Testis (tissue), 3 donors: ENCODE measurements around the gene MRPS27. TPM values are rescaled to one million over a fixed set of nuclear protein-coding genes. Genes with fewer than 3 reads are reported as not detected.
"Not testable (repeated sequence)": the region's sequence is repeated elsewhere in the genome, so short reads cannot be mapped to it uniquely, and the experiment has no call there.

Experiments
- DNase-seq: peaks from one replicate; pipeline ENCODE4 v3.0.0-alpha.2; 2019
- H3K27ac ChIP-seq, 2 donors: fragments of 200-600 bp; sonication (generic); one replicate each; pipeline ENCODE4 v1.5.1; 2019
- H3K27me3 ChIP-seq: fragments of 200-600 bp; sonication (generic); one replicate; pipeline ENCODE4 v1.5.1; 2019
- H3K36me3 ChIP-seq: fragments of 200-600 bp; sonication (generic); one replicate; pipeline ENCODE4 v1.5.1; 2017; ENCODE audit warnings: low read depth; ENCODE audit errors: missing control alignments
- H3K4me1 ChIP-seq: fragments of 200-600 bp; sonication (generic); one replicate; pipeline ENCODE4 v1.5.1; 2019
- H3K4me3 ChIP-seq, 2 donors: fragments of 200-600 bp; sonication (generic); one replicate each; pipeline ENCODE4 v1.5.1; 2017 to 2019
- H3K9me3 ChIP-seq: fragments of 200-600 bp; sonication (generic); one replicate; pipeline ENCODE4 v1.5.1; 2017
- POLR2A ChIP-seq: fragments of 450-650 bp; IDR thresholded peaks from one replicate; pipeline ENCODE4 v1.6.1; 2017; ENCODE audit warnings: antibody characterized with exemption, mild to moderate bottlenecking, moderate library complexity
- WGBS, 2 donors: methylation state at CpG; one replicate each; pipeline ENCODE4 v1.1.5; 2018; 5-methylcytosine and 5-hydroxymethylcytosine counted together
- intact Hi-C: fragments of 100-400 bp; cut with DNase I; formaldehyde crosslinking; loops from one replicate; pipeline ENCODE4 v1.15.1; 2023; ENCODE audit warnings: low total_unique reads
- polyA plus RNA-seq: library from polyadenylated mRNA; stranded (reverse); fragments of 350-450 nt; fragmentation: Illumina TruSeq; extraction: RNeasy Lipid Tissue Mini Kit (QIAGEN cat#74804); gene quantifications from one replicate; pipeline ENCODE4 v1.2.3, GENCODE V29; 2014; ENCODE audit warnings: low read depth, low replicate concordance; ENCODE audit not compliant: insufficient read depth
- total RNA-seq, 2 donors: library from RNA; depleted of rRNA; stranded (reverse); fragments of >200 nt; gene quantifications; one replicate each; pipeline ENCODE4 v1.2.3, GENCODE V29; 2016
- TF ChIP-seq, protein P1 (sequence below), 3 experiments: fragments of 450-650 bp in 2 of 3; fragments of 200-600 bp in 1 of 3; sonication (generic) in 1 of 3; IDR thresholded peaks; one replicate each; pipeline ENCODE4 v1.5.1; 2016 to 2019; ENCODE audit warnings: antibody characterized with exemption in 3 of 3, mild to moderate bottlenecking in 2 of 3, moderate library complexity in 1 of 3

MRPS27 gene
- total and polyA plus RNA-seq, 3 donors from 2014 or later = 35.7 to 42.6 (median 41.6) TPM

DNA sequence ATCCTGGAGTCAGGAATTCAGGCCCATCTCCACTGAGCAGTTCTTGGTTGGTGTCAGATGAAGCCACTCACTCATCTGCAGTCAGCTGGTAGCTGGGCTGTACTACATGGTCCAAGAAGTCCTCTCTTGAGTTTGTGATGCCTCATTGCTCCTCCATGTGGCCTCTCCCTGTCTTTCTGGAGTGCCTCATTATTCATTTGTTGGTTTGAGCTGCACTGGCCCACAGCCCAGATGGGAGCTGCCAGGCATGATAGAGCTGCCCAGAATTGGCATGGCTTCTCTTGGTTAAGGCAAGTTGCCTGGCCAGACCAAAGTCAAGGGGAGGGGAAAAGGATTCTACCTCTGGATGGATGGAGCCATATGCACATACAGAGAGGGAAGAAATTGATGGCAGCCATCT, 8.1 kb upstream of the MRPS27 start:
- Histone ChIP-seq H3K27me3 (no peaks in the 10 kb centered on the region), H3K27ac (no peak overlapping the region), H3K4me3 (no peak overlapping the region), H3K36me3 (no peaks in the 10 kb centered on the region), H3K9me3 (no peaks in the 10 kb centered on the region), H3K4me1 (no peaks in the 10 kb centered on the region)
- DNase-seq = no peak
- TF ChIP-seq, protein P1, sequence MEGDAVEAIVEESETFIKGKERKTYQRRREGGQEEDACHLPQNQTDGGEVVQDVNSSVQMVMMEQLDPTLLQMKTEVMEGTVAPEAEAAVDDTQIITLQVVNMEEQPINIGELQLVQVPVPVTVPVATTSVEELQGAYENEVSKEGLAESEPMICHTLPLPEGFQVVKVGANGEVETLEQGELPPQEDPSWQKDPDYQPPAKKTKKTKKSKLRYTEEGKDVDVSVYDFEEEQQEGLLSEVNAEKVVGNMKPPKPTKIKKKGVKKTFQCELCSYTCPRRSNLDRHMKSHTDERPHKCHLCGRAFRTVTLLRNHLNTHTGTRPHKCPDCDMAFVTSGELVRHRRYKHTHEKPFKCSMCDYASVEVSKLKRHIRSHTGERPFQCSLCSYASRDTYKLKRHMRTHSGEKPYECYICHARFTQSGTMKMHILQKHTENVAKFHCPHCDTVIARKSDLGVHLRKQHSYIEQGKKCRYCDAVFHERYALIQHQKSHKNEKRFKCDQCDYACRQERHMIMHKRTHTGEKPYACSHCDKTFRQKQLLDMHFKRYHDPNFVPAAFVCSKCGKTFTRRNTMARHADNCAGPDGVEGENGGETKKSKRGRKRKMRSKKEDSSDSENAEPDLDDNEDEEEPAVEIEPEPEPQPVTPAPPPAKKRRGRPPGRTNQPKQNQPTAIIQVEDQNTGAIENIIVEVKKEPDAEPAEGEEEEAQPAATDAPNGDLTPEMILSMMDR (IDR thresholded peaks at IDR 0.05) = no peak
- TF ChIP-seq POLR2A = no peak
- intact Hi-C loops = no loop called here

DNA sequence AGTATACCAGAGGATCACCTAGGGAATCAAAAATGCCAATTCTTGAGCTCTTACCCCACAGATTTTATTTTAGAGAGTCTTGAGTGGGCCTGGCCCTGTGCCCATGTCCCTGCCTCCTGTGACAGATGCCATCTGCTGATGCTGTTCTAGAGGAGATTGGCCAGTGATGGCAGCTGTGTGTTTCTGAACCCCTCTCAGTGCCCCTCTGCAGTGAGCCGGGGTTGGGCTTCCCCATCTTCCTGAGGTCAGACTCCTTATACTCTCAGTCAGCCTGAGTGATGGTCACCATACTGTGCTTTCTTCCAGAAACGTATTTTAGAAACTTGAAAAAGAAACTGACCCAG, 6.2 kb upstream of the MRPS27 start:
- TF ChIP-seq, protein P1 (IDR thresholded peaks at IDR 0.05) = no peak
- TF ChIP-seq POLR2A = no peak
- no peaks in the 10 kb centered on the region for H3K9me3 ChIP-seq
- intact Hi-C loops = no loop called here
- H3K36me3 ChIP-seq = no peaks in the 10 kb centered on the region
- WGBS, 2 donors = 74 to 81% methylated on average over 2 of the region's 2 CpGs
- no peaks in the 10 kb centered on the region for H3K4me1 ChIP-seq
- DNase-seq = no peak
- no peak overlapping the region for H3K4me3 ChIP-seq
- H3K27me3 ChIP-seq = no peaks in the 10 kb centered on the region
- H3K27ac ChIP-seq = no peak overlapping the region

DNA sequence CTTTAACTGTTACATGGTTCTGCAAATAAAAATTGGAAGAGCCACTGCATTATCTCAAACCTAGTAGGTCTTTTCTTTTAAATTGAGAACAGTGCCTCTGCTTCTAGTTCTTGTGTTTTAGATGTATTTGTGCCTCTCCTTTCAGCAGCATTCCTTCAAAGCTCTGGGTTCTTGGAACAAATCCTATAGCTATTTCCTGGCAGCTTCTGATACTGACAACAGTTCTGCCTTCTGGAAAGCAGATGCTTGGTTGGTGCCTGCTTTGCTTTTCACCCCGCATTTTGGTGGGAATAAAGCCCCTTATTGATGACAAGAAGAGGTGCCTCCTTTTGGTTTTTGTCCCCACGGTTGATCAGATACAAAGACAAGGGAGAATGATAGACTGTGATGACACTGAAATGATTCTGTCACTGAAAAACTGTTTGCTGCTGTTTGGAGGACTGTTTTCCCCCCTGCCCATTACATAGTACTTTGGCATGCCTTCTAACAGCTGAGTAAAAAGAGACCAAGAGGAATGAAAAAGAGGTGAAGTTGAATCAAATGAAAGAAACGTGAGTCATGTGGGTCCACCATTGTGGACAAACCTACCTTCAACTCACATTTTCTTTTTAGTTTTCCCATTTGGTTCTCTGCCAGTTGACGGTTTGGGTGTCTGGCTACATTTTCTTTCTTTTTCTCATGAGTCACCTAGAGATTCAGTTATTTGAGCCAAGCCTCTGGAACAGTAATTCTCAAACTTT, 5.7 kb upstream of the MRPS27 start:
- 80 to 88% methylated on average over 4 of the region's 4 CpGs for WGBS, 2 donors
- no peak for DNase-seq
- Histone ChIP-seq H3K36me3 (no peaks in the 10 kb centered on the region), H3K4me1 (no peaks in the 10 kb centered on the region), H3K9me3 (no peaks in the 10 kb centered on the region), H3K4me3 (no peak overlapping the region), H3K27ac (no peak overlapping the region), H3K27me3 (no peaks in the 10 kb centered on the region)
- intact Hi-C loops = no loop called here
- TF ChIP-seq, protein P1 (IDR thresholded peaks at IDR 0.05) = no peak
- TF ChIP-seq POLR2A = no peak

DNA sequence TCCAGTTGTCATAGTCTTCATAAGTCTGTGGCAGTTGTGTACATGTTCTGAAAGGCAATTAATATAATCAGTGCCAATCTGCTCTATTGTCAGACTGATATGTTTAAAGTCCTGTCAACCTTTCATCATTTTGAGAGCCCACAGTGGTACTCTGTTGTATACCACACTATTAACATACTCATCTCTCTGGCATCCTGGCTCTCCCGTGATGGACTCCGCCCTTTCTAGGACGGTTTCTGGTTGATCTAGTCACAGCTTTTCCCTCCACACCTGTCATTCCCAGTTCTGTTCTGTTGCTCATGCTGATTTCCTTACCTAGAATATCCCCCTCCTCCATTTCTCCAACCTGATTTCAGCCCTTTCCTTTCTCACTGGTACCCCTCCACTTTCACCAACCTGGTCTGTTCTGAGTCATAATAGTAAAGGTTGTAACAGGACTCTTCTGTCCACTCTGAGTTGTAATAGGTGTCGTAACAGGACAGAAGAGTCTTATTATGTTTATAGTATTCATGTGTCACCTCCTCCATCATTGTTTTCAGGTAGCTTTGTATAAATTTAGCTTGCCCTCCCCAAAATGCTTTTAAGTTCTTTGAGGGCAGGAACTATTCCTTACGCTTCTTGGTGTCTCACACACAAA, 4.3 kb upstream of the MRPS27 start:
- WGBS, 2 donors = 94 to 97% methylated on average over 5 of the region's 5 CpGs
- no peaks in the 10 kb centered on the region for H3K4me1 ChIP-seq
- H3K9me3 ChIP-seq = no peaks in the 10 kb centered on the region
- H3K27me3 ChIP-seq = no peaks in the 10 kb centered on the region
- TF ChIP-seq POLR2A = no peak
- TF ChIP-seq, protein P1 (IDR thresholded peaks at IDR 0.05) = no peak
- intact Hi-C loops = no loop called here
- no peak for DNase-seq
- no peaks in the 10 kb centered on the region for H3K36me3 ChIP-seq
- H3K4me3 ChIP-seq = no peak overlapping the region
- no peak overlapping the region for H3K27ac ChIP-seq

DNA sequence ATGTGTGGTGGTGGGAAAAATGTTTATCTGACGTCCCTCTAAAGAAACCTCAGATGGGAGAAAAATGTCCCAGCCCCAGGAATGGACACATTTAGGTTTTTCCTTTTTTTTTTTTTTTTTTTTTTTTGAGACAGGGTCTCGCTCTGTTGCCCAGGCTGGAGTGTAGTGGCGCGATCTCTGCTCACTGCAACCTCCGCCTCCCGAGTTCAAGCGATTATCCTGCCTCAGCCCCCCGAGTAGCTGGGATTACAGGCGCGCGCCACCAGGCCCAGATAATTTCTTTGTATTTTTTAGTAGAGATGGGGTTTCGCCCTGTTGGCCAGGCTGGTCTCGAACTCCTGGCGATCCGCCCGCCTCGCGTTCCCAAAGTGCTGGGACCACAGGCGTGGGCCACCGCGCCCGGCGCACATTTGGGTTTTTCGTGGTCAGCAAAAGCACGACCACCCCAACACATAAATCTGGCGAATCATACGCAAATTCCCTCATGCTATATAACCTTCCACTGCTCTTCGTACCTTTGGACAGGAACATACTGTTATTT, 535 bp downstream of the MRPS27 start:
- 3 to 6% methylated on average over 28 of the region's 28 CpGs for WGBS, 2 donors
- intact Hi-C loops, H3K36me3 ChIP-seq, H3K4me1 ChIP-seq, H3K27me3 ChIP-seq, H3K9me3 ChIP-seq: not testable (repeated sequence)
- H3K4me3 ChIP-seq = peak overlapping the region; percentile 78 to 82
- peak; percentile 44 for DNase-seq
- H3K27ac ChIP-seq = peak overlapping the region; percentile 68 to 78
